NCI-H146 (cell line): Measurements from ENCODE around the gene EIF6.
"Not testable (repeated sequence)": the region's sequence is repeated elsewhere in the genome, so short reads cannot be mapped to it uniquely, and the experiment has no call there.

Experiments used
- DNase-seq: peaks from one replicate; lab custom pipeline; 2025; lab: John Stamatoyannopoulos, UW

EIF6 gene

GRCh38 chr20:35254448-35254999 lies 30.0 kb downstream of the EIF6 start:
- no peak for DNase-seq

- no peak for DNase-seq
Measured at GRCh38 chr20:35253010-35253409, 31.6 kb downstream of the EIF6 start.

GRCh38 chr20:35252598-35252997 lies 32.0 kb downstream of the EIF6 start:
- DNase-seq = not testable (repeated sequence)

- DNase-seq = no peak
Measured at GRCh38 chr20:35252037-35252461, 32.5 kb downstream of the EIF6 start.

GRCh38 chr20:35251613-35251940 lies 33.0 kb downstream of the EIF6 start:
- DNase-seq = no peak

- no peak for DNase-seq
Measured at GRCh38 chr20:35248641-35249475, 35.7 kb downstream of the EIF6 start.

GRCh38 chr20:35246723-35247122 lies 37.8 kb downstream of the EIF6 start:
- no peak for DNase-seq

GRCh38 chr20:35243986-35244385 lies 40.6 kb downstream of the EIF6 start:
- DNase-seq = peak; percentile 65

- DNase-seq = no peak
Measured at GRCh38 chr20:35243317-35243716, 41.3 kb downstream of the EIF6 start.

- DNase-seq = no peak
Measured at GRCh38 chr20:35240811-35241293, 43.7 kb downstream of the EIF6 start.

GRCh38 chr20:35240083-35240810 lies 44.3 kb downstream of the EIF6 start:
- no peak for DNase-seq

- DNase-seq = no peak
Measured at GRCh38 chr20:35238735-35239134, 45.8 kb downstream of the EIF6 start.

GRCh38 chr20:35238170-35238569 lies 46.4 kb downstream of the EIF6 start:
- no peak for DNase-seq

- no peak for DNase-seq
Measured at GRCh38 chr20:35237486-35237885, 47.1 kb downstream of the EIF6 start.

- no peak for DNase-seq
Measured at GRCh38 chr20:35235881-35236280, 48.7 kb downstream of the EIF6 start.

GRCh38 chr20:35232575-35232974 lies 52.0 kb downstream of the EIF6 start:
- no peak for DNase-seq
